Measurements from ENCODE around the gene TPCN2. TPM values are rescaled to one million over a fixed set of nuclear protein-coding genes. Genes with fewer than 3 reads are reported as not detected.

TPCN2 gene
- total RNA-seq, 1 donor from 2014 or later, result 4.5 TPM

DNA sequence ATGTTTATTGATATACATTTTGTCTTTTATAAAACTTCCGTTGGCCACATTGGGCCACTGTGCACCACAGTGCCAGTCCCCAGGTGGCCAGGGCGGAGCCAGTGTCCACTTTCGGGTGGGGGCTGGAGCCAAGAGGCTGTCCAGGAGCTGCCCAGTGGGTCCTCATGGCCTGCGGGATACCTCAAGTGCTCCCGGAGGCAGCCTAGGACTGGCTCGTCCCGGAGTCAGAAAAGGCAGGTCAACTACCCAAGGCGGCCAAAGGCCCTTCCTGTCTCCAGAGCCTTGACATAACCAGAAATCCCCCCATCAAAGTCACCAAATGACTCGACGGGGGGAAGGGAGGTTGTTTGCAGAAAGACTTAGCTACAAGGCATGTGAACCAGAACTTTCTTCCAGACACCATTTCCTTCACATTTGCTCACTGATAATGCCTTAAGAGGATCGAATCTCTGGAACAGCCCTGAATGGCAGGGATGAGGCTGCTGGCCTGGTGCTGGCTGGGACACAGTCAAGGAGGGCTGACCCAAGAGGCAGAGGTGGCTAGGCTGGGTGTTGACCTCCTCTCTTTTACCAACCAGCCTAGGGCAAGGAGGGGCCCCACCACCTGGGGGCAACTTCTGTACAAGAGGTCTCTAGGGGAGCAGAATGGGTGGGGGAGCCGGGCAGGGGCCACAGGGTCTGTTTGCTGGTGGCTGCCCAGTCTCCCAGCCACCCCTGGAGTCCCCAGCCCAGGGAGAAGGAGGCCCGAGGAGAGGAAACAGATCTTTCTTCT lies 44.1 kb upstream of the TPCN2 start:
- peaks cover 1% of the 10 kb centered on the region for H3K27me3 ChIP-seq (ENCODE audit: control insufficient read depth, insufficient read depth, low read length)
- TF ChIP-seq, protein P1, sequence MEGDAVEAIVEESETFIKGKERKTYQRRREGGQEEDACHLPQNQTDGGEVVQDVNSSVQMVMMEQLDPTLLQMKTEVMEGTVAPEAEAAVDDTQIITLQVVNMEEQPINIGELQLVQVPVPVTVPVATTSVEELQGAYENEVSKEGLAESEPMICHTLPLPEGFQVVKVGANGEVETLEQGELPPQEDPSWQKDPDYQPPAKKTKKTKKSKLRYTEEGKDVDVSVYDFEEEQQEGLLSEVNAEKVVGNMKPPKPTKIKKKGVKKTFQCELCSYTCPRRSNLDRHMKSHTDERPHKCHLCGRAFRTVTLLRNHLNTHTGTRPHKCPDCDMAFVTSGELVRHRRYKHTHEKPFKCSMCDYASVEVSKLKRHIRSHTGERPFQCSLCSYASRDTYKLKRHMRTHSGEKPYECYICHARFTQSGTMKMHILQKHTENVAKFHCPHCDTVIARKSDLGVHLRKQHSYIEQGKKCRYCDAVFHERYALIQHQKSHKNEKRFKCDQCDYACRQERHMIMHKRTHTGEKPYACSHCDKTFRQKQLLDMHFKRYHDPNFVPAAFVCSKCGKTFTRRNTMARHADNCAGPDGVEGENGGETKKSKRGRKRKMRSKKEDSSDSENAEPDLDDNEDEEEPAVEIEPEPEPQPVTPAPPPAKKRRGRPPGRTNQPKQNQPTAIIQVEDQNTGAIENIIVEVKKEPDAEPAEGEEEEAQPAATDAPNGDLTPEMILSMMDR (IDR thresholded peaks at IDR 0.05; ENCODE audit: insufficient read depth, low read length, severe bottlenecking), result no peak
- no peak overlapping the region for H3K4me3 ChIP-seq (ENCODE audit: low read depth, low read length)
- no peaks in the 10 kb centered on the region for H3K36me3 ChIP-seq (ENCODE audit: control insufficient read depth, insufficient read depth, low read length)
- DNase-seq (ENCODE audit: low read depth), result no peak
- FAIRE-seq, result no peak

DNA sequence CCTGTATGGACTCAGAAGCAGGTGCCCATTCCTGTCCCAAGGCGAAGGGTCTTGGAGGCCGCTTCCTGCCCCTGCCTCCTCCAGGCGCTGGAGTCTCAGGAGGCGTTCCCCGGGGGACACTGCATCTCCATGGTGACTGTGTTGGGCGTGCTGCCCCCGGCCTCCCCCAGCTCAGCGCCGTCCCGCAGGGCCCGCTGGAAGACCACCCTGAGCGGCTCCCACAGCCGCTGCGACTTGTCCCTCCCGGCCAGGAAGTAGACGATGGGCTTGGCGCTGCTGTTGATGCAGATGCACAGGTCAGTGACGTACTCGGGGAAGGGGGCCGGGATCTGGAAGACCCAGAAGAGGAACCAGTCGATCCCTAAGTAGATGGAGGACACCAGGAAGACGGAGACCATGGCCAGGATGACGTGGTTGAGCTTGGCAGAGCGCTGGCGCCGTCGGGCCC lies 43.5 kb upstream of the TPCN2 start:
- FAIRE-seq (no peak), DNase-seq (ENCODE audit: low read depth) (no peak)
- no peaks in the 10 kb centered on the region for H3K36me3 ChIP-seq (ENCODE audit: control insufficient read depth, insufficient read depth, low read length)
- TF ChIP-seq, protein P1 (IDR thresholded peaks at IDR 0.05; ENCODE audit: insufficient read depth, low read length, severe bottlenecking), result no peak
- no peak overlapping the region for H3K4me3 ChIP-seq (ENCODE audit: low read depth, low read length)
- H3K27me3 ChIP-seq (ENCODE audit: control insufficient read depth, insufficient read depth, low read length), result peaks cover 1% of the 10 kb centered on the region

DNA sequence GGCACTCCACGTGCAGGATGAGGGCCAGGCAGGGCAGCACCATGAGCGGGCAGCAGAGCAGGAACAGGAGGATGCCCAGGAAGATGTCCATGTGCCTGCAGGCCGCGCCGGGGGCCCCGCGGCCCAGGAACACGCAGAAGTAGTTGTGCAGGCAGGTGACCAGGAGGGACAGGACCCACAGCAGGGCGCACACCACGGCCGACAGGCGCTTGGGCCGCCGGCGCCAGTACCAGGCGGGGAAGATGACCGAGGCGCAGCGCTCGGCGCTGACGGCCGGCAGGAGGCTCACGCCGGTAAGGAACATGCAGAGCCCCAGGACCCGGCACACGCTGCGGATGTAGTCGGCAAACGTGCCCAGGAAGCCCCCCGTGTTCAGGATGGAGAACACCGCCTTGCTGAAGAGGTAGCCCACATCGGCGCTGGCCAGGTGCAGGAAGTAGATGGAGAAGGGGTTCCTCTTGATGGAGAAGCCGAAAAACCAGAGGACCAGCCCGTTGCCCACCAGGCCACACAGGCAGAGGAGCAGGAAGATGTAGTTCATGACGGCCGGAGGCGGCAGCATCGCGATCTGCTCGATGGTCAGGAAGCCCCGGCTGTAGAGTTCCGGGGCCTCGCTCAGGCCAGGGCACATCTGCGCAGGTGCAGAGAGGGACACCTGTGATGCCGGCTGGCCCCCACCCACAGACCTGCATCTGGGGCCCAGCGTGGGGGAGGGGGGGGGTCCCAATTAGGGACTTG lies 42.9 kb upstream of the TPCN2 start:
- Histone ChIP-seq H3K36me3 (ENCODE audit: control insufficient read depth, insufficient read depth, low read length) (no peaks in the 10 kb centered on the region), H3K27me3 (ENCODE audit: control insufficient read depth, insufficient read depth, low read length) (peaks cover 1% of the 10 kb centered on the region), H3K4me3 (ENCODE audit: low read depth, low read length) (no peak overlapping the region)
- DNase-seq (ENCODE audit: low read depth) (no peak), FAIRE-seq (no peak)
- TF ChIP-seq, protein P1 (IDR thresholded peaks at IDR 0.05; ENCODE audit: insufficient read depth, low read length, severe bottlenecking), result no peak

DNA sequence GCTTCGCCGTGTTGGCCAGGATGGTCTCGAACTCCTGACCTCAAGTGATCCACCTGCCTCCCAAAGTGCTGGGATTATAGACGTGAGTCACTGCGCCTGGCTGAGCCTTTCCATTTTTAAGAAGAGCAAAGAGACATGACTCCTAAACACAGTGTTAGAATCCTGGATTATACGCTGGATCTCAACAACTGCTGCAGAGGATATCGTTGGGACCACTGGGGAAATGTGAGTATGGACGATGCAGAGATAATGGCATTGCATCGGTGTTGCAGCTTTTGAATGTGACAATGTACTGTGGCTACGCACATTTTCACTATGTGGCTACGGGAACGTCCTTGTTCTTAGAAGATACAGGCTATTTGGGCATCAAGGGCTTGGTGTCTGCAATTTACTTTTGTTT lies 41.9 kb upstream of the TPCN2 start:
- FAIRE-seq (no peak), DNase-seq (ENCODE audit: low read depth) (no peak)
- no peaks in the 10 kb centered on the region for H3K36me3 ChIP-seq (ENCODE audit: control insufficient read depth, insufficient read depth, low read length)
- no peak overlapping the region for H3K4me3 ChIP-seq (ENCODE audit: low read depth, low read length)
- peaks cover 1% of the 10 kb centered on the region for H3K27me3 ChIP-seq (ENCODE audit: control insufficient read depth, insufficient read depth, low read length)
- TF ChIP-seq, protein P1 (IDR thresholded peaks at IDR 0.05; ENCODE audit: insufficient read depth, low read length, severe bottlenecking), result no peak

DNA sequence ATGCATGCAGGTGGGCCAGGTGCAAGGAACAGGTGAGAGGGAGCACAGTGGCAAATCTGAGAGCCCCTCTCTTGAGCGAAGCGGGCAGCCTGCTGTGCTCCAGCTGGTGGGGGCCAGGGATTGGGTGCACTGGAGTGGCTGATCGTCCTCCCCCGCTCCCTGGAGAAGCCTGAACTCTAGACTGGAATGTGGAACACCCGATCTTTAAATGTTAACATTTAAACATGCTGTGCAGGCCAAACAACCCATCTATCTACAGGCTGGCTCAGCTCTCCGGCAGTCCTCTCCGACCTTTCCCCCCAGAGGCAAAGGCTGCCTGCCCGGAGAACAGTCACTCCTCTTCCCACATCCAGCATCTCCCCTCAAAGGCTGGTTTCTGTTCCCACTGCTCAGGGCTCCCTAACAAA lies 40.8 kb upstream of the TPCN2 start:
- FAIRE-seq, result no peak
- H3K4me3 ChIP-seq (ENCODE audit: low read depth, low read length), result no peak overlapping the region
- TF ChIP-seq, protein P1 (IDR thresholded peaks at IDR 0.05; ENCODE audit: insufficient read depth, low read length, severe bottlenecking), result no peak
- H3K36me3 ChIP-seq (ENCODE audit: control insufficient read depth, insufficient read depth, low read length), result no peaks in the 10 kb centered on the region
- no peaks in the 10 kb centered on the region for H3K27me3 ChIP-seq (ENCODE audit: control insufficient read depth, insufficient read depth, low read length)
- DNase-seq (ENCODE audit: low read depth), result no peak

All from bronchial epithelial cell (primary cell).